GM23248 (cell line): ENCODE results near the gene TTYH3.

ENCODE experiments used
- EZH2 ChIP-seq: fragments of 200-600 bp; sonication (generic); IDR thresholded peaks from 2 replicates; pipeline ENCODE4 v1.6.1; 2018; ENCODE audit warnings: antibody characterized with exemption, mild to moderate bottlenecking; ENCODE audit not compliant: insufficient read depth, poor library complexity, severe bottlenecking
- EZH2phosphoT487 ChIP-seq: fragments of 200-600 bp; sonication (generic); IDR thresholded peaks from 2 replicates; pipeline ENCODE4 v1.6.1; 2018; ENCODE audit warnings: antibody characterized with exemption, moderate library complexity, mild to moderate bottlenecking, low read depth; ENCODE audit not compliant: insufficient read depth

DNA sequence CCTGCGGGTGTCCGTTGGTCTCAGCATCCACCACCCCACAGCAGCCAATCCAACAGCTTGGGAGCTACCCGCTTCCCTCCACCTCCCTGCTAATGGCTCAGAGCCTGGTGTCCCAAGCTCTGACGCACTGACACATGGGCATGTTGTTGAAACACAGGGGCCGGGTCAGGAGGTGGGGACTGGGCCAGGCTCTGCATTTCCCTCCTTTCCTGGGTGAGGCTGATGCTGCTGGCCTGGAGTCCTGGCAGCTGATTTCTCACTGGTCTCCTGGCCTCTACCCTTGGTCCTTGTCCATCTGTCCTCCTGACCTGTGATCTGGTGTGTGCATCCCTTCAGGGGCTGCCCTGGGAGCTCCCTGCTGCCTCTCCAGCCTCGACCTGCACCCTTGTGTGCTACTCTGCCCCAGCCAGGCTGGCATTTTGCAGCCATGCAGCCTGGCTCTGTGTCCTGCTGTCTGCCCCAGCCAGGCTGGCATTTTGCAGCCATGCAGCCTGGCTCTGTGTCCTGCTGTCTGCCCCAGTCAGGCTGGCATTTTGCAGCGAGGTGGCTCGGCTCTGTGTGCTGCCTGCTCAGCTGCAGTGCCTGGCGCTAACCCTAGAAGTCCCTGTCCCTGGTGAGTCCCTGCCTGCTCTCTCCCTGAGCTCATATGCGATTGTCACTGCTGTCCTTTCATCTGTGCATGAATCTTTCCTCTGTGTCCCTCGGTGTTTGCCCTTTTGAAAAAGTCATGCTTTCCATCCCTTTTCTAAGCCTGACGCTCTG, 70.2 kb downstream of the TTYH3 start:
- TF ChIP-seq EZH2 (no peak), EZH2phosphoT487 (no peak)
